DMS153 treated with DMSO at 0.1 percent for 48 hours (cell line): ENCODE data around the gene PCED1A.

Experiments
- DNase-seq: peaks from one replicate; lab custom pipeline; 2025; ENCODE audit not compliant: unreplicated experiment; lab: John Stamatoyannopoulos, UW

The PCED1A gene

GRCh38 chr20:2804852-2805688 lies 35.4 kb downstream of the PCED1A start:
- DNase-seq: no peak

GRCh38 chr20:2804041-2804828 lies 36.2 kb downstream of the PCED1A start:
- DNase-seq: no peak

- DNase-seq: no peak
These were observed 39.1 kb downstream of the PCED1A start for GRCh38 chr20:2801286-2801728.

GRCh38 chr20:2800521-2801285 lies 39.8 kb downstream of the PCED1A start, which contains the start of gene CPXM1:
Gene CPXM1, minus strand, starts transcription at chr20:2800627. Its CDS starts 55 bp downstream, at chr20:2800572.
- no peak for DNase-seq

- no peak for DNase-seq
These were observed 40.6 kb downstream of the PCED1A start for GRCh38 chr20:2799688-2800520.

- no peak for DNase-seq
These were observed 41.2 kb downstream of the PCED1A start for GRCh38 chr20:2799271-2799670.

GRCh38 chr20:2798814-2799213 lies 41.6 kb downstream of the PCED1A start:
- no peak for DNase-seq

GRCh38 chr20:2798095-2798805 lies 42.2 kb downstream of the PCED1A start:
- DNase-seq: no peak

- DNase-seq: no peak
These were observed 43.1 kb downstream of the PCED1A start for GRCh38 chr20:2797136-2797983.

GRCh38 chr20:2796011-2796660 lies 44.3 kb downstream of the PCED1A start:
- no peak for DNase-seq

- DNase-seq: no peak
These were observed 45.0 kb downstream of the PCED1A start for GRCh38 chr20:2795451-2795850.

GRCh38 chr20:2794866-2795447 lies 45.5 kb downstream of the PCED1A start:
- DNase-seq: no peak

- no peak for DNase-seq
These were observed 46.2 kb downstream of the PCED1A start for GRCh38 chr20:2794202-2794748.

GRCh38 chr20:2793471-2793870 lies 47.0 kb downstream of the PCED1A start:
- no peak for DNase-seq
